GM18873 (cell line): ENCODE measurements around the gene MYOG.

Source experiments
- ATAC-seq: cut with Tn5 transposase; IDR thresholded peaks from one replicate; pipeline ENCODE4 v1.9.1; 2021; ENCODE audit warnings: mild to moderate bottlenecking, moderate library complexity, moderate number of reproducible peaks; ENCODE audit not compliant: unreplicated experiment, low FRiP score

MYOG gene

GRCh38 chr1:203091199-203091477 lies 5.3 kb upstream of the MYOG start:
- no peak for ATAC-seq

- ATAC-seq, result no peak
Measured at GRCh38 chr1:203090421-203091198, 4.8 kb upstream of the MYOG start.

- ATAC-seq, result no peak
Measured at GRCh38 chr1:203089651-203090045, 3.8 kb upstream of the MYOG start.

GRCh38 chr1:203089001-203089650 lies 3.3 kb upstream of the MYOG start:
- ATAC-seq, result no peak

- no peak for ATAC-seq
Measured at GRCh38 chr1:203088441-203088840, 2.6 kb upstream of the MYOG start.

- no peak for ATAC-seq
Measured at GRCh38 chr1:203086992-203087763, 1.4 kb upstream of the MYOG start.

GRCh38 chr1:203084588-203085527 lies 954 bp downstream of the MYOG start:
- ATAC-seq, result no peak

- no peak for ATAC-seq
Measured at GRCh38 chr1:203083463-203083921, 2.3 kb downstream of the MYOG start.

- ATAC-seq, result no peak
Measured at GRCh38 chr1:203082571-203083462, 3.0 kb downstream of the MYOG start.

- ATAC-seq, result no peak
Measured at GRCh38 chr1:203082231-203082505, 3.6 kb downstream of the MYOG start.

- no peak for ATAC-seq
Measured at GRCh38 chr1:203081465-203082230, 4.2 kb downstream of the MYOG start.

GRCh38 chr1:203080456-203080855 lies 5.4 kb downstream of the MYOG start:
- ATAC-seq, result no peak

- no peak for ATAC-seq
Measured at GRCh38 chr1:203078478-203078877, 7.3 kb downstream of the MYOG start.

GRCh38 chr1:203077956-203078355 lies 7.9 kb downstream of the MYOG start:
- ATAC-seq, result no peak

GRCh38 chr1:203077367-203077766 lies 8.4 kb downstream of the MYOG start:
- ATAC-seq, result no peak

- ATAC-seq, result no peak
Measured at GRCh38 chr1:203076031-203076511, 9.7 kb downstream of the MYOG start.

- no peak for ATAC-seq
Measured at GRCh38 chr1:203075236-203076030, 10.4 kb downstream of the MYOG start.

GRCh38 chr1:203074610-203075009 lies 11.2 kb downstream of the MYOG start:
- no peak for ATAC-seq
